EH (cell line): ENCODE results near the gene LARGE1.
"Not testable (repeated sequence)": the region's sequence is repeated elsewhere in the genome, so short reads cannot be mapped to it uniquely, and the experiment has no call there.

Source experiments
- DNase-seq: peaks from one replicate; pipeline ENCODE4 v3.0.0-alpha.2; 2015; ENCODE audit warnings: low read depth

LARGE1 gene

GRCh38 chr22:33883961-33884808 lies 36.1 kb downstream of the LARGE1 start:
- DNase-seq = no peak

DNA sequence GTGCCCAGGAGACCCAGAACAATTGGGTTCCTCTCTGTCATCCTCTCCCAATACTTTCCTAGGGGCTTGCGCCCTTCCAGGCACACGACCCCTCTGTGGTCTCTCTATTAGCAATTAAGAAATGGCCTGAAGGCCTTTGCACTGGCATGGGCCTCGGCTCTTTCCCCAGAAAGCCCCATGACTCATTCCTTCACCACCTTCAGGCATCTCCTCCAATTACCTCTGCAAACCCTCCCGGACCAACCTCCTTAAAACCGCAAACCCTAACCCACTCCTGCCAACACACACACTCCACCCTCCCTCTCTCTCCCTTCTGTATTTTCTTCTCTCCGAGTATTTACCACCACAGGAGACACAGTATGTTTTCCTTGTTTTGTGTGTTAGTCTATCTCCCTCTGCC lies 36.7 kb downstream of the LARGE1 start:
- peak; percentile 12 for DNase-seq

- DNase-seq = no peak
Measured at GRCh38 chr22:33882991-33883390, 37.3 kb downstream of the LARGE1 start.

DNA sequence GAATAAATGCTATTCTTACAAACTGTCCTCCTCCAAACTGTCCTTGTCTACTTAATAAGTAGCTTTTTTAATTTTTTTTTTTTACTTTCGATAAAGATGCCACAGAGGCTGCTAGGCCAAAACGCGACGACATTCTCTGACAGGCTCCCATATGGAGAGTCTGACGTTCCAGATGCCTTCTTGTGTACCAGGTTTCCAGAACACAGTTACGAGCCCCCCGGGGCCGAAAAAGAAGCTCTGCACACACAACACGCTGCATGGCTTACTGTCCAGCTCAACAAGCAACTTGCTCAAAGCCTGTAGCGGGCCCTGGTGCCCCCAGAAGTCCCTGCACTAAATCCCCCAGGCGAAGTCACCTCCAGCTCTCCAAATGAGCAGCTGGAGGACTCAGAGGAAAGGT lies 39.3 kb downstream of the LARGE1 start:
- no peak for DNase-seq

GRCh38 chr22:33879796-33880195 lies 40.5 kb downstream of the LARGE1 start:
- no peak for DNase-seq

DNA sequence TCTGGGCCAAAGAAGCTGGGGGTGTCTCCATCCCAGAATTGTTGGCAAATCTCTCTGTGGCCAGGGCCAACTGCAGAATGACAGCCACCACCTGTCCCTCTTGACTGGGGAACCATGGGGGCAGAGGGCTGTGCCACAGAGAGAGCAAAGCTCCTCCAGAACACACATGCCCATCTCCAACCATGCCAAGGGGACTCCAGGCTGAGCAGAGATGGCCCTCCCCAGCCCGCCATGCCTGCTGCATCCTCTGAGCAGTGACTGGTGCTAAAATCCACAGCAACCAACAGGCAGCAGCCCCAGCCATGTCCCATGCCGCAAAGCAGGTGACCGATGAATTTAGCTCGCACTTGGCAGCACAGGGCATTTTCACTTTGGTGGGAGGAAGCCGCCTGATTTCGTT lies 45.0 kb downstream of the LARGE1 start:
- DNase-seq = no peak

- no peak for DNase-seq
Measured at GRCh38 chr22:33874206-33874605, 46.1 kb downstream of the LARGE1 start.

DNA sequence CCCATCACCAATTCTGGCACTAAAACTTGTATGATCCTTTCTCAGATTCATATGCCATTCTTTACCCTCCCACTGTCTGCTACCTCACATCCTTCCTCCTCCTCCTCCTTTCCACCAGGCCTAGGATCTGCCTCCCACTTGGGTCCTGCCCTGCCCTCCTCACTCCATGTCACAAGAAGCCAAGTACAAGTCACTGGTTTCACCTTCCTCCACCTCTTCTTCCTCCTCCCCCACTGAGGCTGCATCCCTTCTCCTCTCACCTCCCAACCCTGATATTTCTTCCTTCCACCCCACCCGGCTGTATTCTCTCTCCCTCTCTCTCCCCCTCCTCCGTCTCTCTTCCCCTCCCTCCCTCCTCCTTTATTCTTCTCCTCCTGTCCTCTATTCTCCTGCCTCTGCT lies 46.6 kb downstream of the LARGE1 start:
- DNase-seq = no peak

DNA sequence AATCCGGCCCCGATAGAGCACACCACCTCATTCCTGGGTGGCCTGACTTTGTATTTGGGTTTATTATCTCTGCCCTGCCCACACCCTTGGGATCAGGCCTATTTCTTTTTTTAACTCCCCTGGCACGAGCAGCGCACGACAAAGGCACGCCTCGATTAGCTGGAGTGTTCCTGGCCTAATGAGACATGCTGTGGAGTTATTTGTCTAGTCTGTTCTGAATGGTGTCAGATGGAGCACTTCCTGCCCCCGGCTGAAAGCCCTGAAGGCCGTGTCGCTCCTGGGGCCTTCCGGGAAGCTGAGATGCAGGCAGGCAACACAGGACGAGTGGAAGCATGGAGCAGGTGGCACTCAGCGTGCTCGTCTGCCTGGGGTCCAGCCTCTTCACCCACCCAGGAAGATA lies 47.1 kb downstream of the LARGE1 start:
- DNase-seq = peak; percentile 15

DNA sequence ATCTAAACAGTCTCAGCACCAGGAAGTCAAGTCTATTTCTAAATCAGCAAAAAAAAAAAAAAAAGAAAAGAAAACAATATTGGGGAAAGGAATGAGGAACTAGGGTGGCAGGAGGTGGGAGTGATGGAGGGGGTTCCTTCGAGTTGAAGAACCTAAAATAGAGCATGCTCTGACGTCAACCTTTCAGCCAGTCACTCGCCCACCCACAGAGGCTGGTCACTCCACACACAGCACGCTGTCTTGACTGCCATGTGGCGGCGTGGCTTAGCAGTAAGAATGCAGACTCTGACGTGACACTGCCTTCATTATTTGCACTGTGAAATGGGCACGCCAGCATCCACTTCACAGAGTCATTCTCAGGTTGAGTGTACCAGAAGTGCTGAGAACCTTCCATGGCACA lies 48.3 kb downstream of the LARGE1 start:
- no peak for DNase-seq

DNA sequence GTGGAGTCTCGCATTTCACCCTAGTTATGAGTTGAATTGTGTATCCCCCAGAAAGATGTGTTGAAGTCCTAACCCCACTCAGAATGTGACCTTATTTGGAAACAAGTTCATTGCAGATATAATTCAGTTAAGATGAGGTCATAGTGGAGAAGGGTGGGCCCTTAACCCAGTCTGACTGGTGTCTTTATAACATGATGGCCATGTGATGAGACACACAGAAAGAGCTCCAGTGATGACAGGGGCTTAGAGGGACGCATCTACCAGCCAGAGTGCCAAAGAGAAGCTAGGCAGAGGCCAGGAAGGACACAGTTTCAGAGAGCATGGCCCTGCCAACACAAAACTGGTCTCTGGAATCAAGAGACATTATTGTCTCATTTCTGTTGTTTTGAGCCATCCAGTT lies 50.3 kb downstream of the LARGE1 start:
- peak; percentile 45 for DNase-seq

- DNase-seq = no peak
Measured at GRCh38 chr22:33867971-33868370, 52.3 kb downstream of the LARGE1 start.

DNA sequence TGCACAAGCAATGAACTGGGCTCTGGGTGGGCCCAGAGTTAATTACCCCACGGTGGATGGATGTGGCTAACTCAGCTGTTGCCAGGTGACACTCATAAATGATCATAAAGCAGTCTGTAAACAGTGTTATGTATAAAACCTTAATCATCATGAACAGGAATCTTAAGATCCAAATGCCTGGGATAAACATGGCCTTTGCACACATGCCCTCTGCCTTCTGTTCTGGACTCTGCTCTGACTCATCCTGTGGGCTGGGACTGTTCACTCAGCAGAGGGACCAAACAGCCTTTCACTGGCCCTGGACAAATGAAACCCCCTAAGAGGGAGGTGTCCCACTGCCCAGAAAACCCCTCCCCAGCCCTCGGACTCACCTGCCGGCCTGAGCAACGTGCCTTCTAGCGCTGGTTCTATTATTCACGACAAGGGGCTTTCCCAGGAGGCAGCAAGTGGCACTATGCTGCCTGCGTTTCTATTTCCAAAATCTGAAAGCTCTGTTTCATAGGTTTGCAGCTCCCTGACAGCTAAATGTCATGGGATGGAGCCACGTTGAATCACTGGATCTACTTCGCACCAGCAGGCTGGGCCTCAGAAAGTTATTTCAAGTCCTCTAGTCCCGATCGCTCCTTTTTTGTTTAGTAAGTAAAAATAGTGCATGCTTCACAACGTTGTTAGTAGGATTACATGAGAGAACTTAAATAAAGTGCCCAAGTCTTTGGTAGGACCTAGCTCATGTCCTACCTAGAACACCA lies 53.0 kb downstream of the LARGE1 start:
- DNase-seq = peak; percentile 57

GRCh38 chr22:33866511-33866910 lies 53.8 kb downstream of the LARGE1 start:
- DNase-seq = no peak

GRCh38 chr22:33865996-33866395 lies 54.3 kb downstream of the LARGE1 start:
- DNase-seq = no peak

DNA sequence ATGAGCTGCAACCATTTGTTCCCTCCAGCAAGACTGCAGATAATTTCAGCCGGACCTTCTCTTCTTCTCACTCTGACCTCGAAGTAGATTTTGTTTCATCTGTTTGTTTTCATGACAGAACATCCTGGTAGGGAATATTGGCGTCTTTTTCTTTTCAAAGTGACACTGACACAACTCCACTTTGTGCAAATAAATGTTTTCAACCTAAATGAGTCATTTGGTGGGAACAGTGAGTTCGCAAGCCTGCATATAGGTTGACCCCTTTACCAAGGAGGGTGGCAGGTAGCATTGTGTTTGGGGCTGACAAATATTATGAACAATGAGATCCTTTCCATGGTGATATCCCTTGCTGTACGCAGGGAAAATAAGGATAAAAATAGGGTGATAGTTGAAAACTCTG lies 55.0 kb downstream of the LARGE1 start:
- no peak for DNase-seq

GRCh38 chr22:33864723-33865130 lies 55.5 kb downstream of the LARGE1 start:
- DNase-seq = peak; percentile 15

DNA sequence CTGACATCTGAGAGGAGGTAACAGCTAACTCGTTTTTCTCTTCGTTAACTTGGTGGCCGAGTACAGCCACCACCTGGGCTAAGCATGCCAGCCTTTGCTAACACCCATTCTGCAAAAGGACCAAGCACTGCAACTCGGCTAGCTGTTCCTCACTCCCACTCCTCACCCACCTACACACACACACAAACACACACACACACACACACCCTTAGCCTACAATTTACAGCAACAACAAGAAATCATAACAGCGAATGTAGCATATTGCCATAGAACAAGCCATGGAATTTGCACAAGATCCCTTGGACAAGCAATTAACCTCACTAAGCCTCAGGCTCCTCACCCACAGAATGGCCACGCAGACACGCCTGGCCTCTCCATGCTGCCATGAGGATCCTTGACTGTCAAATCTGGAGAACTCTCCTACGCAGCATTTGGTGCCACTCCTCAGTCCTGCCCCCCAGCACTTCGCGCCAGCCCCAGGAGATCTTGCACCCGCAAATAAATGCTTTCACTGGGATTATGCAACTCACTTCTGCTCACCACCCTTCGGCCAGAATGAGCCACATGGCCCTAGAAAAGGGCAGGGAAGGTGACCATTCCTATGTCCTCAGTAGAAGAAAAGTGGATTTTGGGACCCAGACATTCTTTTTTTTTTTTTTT lies 58.9 kb downstream of the LARGE1 start:
- DNase-seq = no peak

DNA sequence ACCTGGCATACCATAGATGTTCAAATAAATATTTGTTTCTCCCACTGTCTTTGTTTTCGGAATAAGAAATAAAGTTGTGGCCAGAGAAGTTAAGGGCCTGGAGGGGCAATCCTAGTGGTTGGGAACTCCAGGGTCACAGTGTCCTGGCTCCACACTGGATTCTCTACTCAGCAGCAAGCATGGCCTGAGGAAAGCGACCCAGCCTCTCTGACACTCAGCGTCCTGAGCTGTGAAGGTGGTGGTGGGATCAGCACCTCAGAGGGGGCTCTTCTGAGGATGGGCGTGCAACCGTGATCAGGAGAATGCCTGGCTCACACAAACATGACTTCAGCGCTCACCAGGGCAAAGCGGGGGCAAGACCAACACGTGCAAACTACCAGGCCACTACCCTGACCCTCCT lies 59.9 kb downstream of the LARGE1 start:
- no peak for DNase-seq

GRCh38 chr22:33859311-33859710 lies 61.0 kb downstream of the LARGE1 start:
- DNase-seq = no peak

DNA sequence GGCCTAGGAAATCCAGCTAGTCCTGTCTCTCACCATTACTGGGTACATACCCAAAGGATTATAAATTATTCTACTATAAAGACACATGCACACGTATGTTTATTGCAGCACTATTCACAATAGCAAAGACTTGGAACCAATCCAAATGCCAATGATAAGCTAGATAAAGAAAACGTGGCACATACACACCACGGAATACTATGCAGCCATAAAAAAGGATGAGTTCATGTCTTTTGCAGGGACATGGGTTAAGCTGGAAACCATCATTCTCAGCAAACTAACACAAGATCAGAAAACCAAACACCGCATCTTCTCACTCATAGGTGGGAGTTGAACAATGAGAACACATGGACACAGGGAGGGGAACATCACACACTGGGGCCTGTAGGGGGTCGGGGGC lies 61.6 kb downstream of the LARGE1 start:
- not testable (repeated sequence) for DNase-seq

DNA sequence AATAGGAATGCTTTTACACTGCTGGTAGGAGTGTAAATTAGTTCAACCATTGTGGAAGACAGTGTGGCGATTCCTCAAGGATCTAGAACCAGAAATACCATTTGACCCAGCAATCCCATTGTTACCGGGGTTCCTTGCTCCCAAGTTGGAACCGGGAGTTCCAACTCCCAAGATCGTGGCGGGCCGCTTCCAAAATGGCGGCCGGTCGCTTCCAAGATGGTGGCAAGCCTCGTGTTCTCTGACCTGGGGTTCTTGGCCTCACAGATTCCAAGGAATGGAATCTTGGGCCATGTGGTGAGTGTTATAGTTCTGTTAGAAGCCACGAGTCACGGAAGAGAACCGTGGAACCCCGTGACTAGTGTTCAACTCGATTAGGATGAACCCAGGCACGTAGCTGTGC lies 62.5 kb downstream of the LARGE1 start:
- not testable (repeated sequence) for DNase-seq

- no peak for DNase-seq
Measured at GRCh38 chr22:33854724-33855123, 65.6 kb downstream of the LARGE1 start.
